Erythroblast (primary cell): ENCODE data around the gene DAZ1.
"Not testable (repeated sequence)": the region's sequence is repeated elsewhere in the genome, so short reads cannot be mapped to it uniquely, and the experiment has no call there.

Experiments used
- DNase-seq, 2 experiments: peaks; one replicate each; lab custom pipeline; 2025; lab: John Stamatoyannopoulos, UW

Gene DAZ1, protein sequence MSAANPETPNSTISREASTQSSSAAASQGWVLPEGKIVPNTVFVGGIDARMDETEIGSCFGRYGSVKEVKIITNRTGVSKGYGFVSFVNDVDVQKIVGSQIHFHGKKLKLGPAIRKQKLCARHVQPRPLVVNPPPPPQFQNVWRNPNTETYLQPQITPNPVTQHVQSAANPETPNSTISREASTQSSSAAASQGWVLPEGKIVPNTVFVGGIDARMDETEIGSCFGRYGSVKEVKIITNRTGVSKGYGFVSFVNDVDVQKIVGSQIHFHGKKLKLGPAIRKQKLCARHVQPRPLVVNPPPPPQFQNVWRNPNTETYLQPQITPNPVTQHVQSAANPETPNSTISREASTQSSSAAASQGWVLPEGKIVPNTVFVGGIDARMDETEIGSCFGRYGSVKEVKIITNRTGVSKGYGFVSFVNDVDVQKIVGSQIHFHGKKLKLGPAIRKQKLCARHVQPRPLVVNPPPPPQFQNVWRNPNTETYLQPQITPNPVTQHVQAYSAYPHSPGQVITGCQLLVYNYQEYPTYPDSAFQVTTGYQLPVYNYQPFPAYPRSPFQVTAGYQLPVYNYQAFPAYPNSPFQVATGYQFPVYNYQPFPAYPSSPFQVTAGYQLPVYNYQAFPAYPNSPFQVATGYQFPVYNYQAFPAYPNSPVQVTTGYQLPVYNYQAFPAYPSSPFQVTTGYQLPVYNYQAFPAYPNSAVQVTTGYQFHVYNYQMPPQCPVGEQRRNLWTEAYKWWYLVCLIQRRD

DNA sequence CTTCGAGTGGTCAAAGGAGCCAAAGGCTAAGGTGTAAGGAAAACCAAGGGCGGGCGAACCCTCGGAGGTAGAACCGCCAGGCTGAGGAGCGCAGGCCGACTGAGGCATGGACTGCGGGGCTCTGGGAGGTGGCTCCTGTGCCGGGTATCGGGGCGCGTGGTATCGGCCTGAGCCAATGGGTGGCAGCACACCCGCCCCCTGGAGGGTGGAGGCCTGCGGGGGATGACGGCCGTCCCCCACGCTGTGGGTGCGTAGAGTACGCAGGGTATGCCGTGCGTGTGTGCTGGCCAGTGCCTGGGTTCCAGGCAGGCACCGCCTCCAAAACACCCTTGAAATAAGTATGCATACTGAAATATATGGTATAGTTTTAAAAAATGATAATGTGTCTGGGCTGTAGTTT, at the start of gene DAZ1:
TSS of gene DAZ1 (minus strand) at position 101 of the 400 bp plus-strand sequence. CDS start 208 bp downstream, outside the sequence.
- not testable (repeated sequence) for DNase-seq

DNA sequence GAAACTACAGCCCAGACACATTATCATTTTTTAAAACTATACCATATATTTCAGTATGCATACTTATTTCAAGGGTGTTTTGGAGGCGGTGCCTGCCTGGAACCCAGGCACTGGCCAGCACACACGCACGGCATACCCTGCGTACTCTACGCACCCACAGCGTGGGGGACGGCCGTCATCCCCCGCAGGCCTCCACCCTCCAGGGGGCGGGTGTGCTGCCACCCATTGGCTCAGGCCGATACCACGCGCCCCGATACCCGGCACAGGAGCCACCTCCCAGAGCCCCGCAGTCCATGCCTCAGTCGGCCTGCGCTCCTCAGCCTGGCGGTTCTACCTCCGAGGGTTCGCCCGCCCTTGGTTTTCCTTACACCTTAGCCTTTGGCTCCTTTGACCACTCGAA, 20.4 kb upstream of the DAZ1 start, which contains the start of gene DAZ2:
TSS of gene DAZ2 (plus strand) at position 301 of the 400 bp plus-strand sequence. CDS start 208 bp downstream, outside the sequence.
- not testable (repeated sequence) for DNase-seq

DNA sequence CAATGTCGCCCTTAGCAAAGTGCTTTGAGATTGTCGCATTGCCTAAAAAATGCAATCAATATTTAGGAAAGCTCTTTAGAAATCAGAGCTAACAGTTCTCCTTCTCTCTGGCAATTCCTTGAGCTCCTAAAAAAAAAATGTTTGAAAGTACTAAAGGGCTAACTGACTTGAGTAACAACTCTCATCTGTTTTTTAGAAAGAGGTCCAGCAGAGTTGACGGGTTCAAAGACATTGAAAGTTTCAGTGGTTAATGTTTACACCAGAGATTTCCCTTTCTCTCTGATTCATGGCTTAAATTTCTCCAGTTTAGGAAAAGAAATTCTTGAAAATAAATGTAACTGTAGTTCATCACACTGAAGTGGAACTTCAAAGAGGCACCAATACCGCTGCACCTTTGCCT, 11.9 kb upstream of the DAZ1 start:
- not testable (repeated sequence) for DNase-seq

DNA sequence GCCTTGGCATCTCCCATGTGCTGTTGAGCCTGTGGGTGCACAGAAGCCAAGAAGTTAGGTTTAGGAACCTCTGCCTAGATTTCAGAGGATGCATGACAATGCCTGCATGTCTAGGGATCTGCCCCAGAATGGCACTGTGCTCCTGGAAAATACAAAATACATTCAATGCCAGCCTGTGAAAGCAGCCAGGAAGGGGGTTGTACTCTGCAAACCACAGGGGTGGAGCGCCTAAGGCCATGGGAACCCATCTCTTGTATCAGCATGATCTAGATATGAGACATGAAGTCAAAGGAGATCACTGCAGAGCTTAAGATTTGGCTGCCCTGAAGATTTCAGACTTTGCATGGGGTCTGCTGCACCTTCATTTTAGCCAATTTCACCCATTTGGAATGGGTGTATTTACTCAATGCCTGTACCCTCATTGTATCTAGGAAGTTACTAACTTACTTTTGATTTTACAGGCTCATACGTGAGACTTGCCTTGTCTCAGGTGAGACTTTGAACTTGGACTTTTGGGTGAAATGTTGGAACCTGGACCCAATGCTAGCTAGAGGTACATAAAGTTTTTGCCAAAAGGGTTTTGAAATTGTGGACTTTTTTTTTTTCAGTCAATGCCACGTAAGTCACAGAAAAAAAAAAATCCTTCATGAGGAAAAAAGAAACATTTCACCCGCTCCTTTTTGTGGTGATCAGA, 11.1 kb upstream of the DAZ1 start:
- DNase-seq: not testable (repeated sequence)

DNA sequence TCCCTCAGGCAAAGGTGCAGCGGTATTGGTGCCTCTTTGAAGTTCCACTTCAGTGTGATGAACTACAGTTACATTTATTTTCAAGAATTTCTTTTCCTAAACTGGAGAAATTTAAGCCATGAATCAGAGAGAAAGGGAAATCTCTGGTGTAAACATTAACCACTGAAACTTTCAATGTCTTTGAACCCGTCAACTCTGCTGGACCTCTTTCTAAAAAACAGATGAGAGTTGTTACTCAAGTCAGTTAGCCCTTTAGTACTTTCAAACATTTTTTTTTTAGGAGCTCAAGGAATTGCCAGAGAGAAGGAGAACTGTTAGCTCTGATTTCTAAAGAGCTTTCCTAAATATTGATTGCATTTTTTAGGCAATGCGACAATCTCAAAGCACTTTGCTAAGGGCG, 8.6 kb upstream of the DAZ1 start:
- DNase-seq: not testable (repeated sequence)
